IMR-90 (cell line): Measurements from ENCODE around the gene THUMPD2. TPM values are rescaled to one million over a fixed set of nuclear protein-coding genes. Genes with fewer than 3 reads are reported as not detected.

ENCODE experiments used
- ATAC-seq: fragments of 200-7000 bp; cut with Tn5 transposase; 2 replicates; pipeline ENCODE4 v1.9.1; 2020; ENCODE audit warnings: low read depth, mild to moderate bottlenecking, moderate library complexity
- BruUV-seq: library from RNA; stranded (reverse); fragments of 400-500 nt; replicated peaks from 2 replicates; lab custom pipeline; 2021; lab: Mats Ljungman, UMichigan
- CTCF ChIA-PET: fragments of 300-600 bp; formaldehyde crosslinking; extraction: SDS; loops from one replicate; lab custom pipeline; 2021; ENCODE audit warnings: antibody characterized with exemption; lab: Yijun Ruan, JAX
- POLR2A ChIA-PET: fragments of 300-600 bp; sonication (Branson Sonifier 250); formaldehyde crosslinking; loops from one replicate; lab custom pipeline; 2022; ENCODE audit warnings: antibody characterized with exemption; ENCODE audit not compliant: unreplicated experiment; lab: Charles Lee
- DNase-seq: peaks from one replicate; pipeline ENCODE4 v3.0.0; 2013
- H2AFZ ChIP-seq: replicated peaks from 2 replicates; pipeline ENCODE3; 2013; ENCODE audit warnings: low read length, mild to moderate bottlenecking; ENCODE audit not compliant: poor library complexity
- H2AK5ac ChIP-seq: 2 replicates; pipeline ENCODE4 v1.6.1; 2013; ENCODE audit warnings: low read depth, low read length, inconsistent platforms
- H2AK9ac ChIP-seq: replicated peaks from 2 replicates; pipeline ENCODE3; 2013; ENCODE audit warnings: mild to moderate bottlenecking, low read depth, low read length, moderate library complexity; ENCODE audit not compliant: poor library complexity
- H2BK120ac ChIP-seq: 2 replicates; pipeline ENCODE4 v1.6.1; 2013; ENCODE audit warnings: low read depth, low read length, inconsistent platforms
- H2BK15ac ChIP-seq: 3 replicates; pipeline ENCODE4 v1.6.1; 2013; ENCODE audit warnings: low read depth, low read length, inconsistent platforms
- H2BK20ac ChIP-seq: 2 replicates; pipeline ENCODE4 v1.6.1; 2013; ENCODE audit warnings: low read depth, mild to moderate bottlenecking, inconsistent platforms, low read length, moderate library complexity
- H2BK5ac ChIP-seq: 2 replicates; pipeline ENCODE4 v1.6.1; 2013; ENCODE audit warnings: mild to moderate bottlenecking, low read depth, low read length, inconsistent platforms; ENCODE audit not compliant: poor library complexity, severe bottlenecking
- H3K14ac ChIP-seq: replicated peaks from 2 replicates; pipeline ENCODE4 v1.6.1; 2013; ENCODE audit warnings: low read depth, low read length, inconsistent platforms
- H3K18ac ChIP-seq: 2 replicates; pipeline ENCODE4 v1.6.1; 2013; ENCODE audit warnings: low read depth, low read length, control low read depth
- H3K23ac ChIP-seq: 2 replicates; pipeline ENCODE4 v1.6.1; 2013; ENCODE audit warnings: low read depth, low read length, inconsistent platforms
- H3K27ac ChIP-seq: 2 replicates; pipeline ENCODE4 v1.5.1; 2013; ENCODE audit warnings: mild to moderate bottlenecking, control low read depth, low read length; ENCODE audit not compliant: insufficient read depth
- H3K27me3 ChIP-seq: 2 replicates; pipeline ENCODE4 v1.6.1; 2013; ENCODE audit warnings: low read length; ENCODE audit not compliant: control insufficient read depth, insufficient read depth
- H3K36me3 ChIP-seq: 2 replicates; pipeline ENCODE4 v1.6.1; 2013; ENCODE audit warnings: low read length, mixed read lengths; ENCODE audit not compliant: control insufficient read depth, insufficient read depth
- H3K4ac ChIP-seq: 2 replicates; pipeline ENCODE4 v1.6.1; 2013; ENCODE audit warnings: low read depth, low read length, inconsistent platforms
- H3K4me1 ChIP-seq: 2 replicates; pipeline ENCODE4 v1.6.1; 2013; ENCODE audit warnings: low read length, mixed read lengths; ENCODE audit not compliant: control insufficient read depth, insufficient read depth
- H3K4me2 ChIP-seq: 2 replicates; pipeline ENCODE4 v1.6.1; 2013; ENCODE audit warnings: low read depth, mild to moderate bottlenecking, control low read depth, low read length, moderate library complexity
- H3K4me3 ChIP-seq: 2 replicates; pipeline ENCODE4 v1.5.1; 2013; ENCODE audit warnings: low read depth, mild to moderate bottlenecking, control low read depth, low read length, moderate library complexity; ENCODE audit not compliant: insufficient read depth
- H3K56ac ChIP-seq: 2 replicates; pipeline ENCODE4 v1.6.1; 2013; ENCODE audit warnings: low read length, inconsistent platforms; ENCODE audit not compliant: insufficient read depth; ENCODE audit errors: extremely low read depth
- H3K79me1 ChIP-seq, 2 experiments: 2 replicates each; pipeline ENCODE4 v1.6.1; 2013; ENCODE audit warnings: low read length in 2 of 2, inconsistent platforms in 1 of 2, low read depth in 1 of 2
- H3K9ac ChIP-seq: 2 replicates; pipeline ENCODE4 v1.6.1; 2013; ENCODE audit warnings: low read depth, low read length, control low read depth
- H3K9me1 ChIP-seq: 2 replicates; pipeline ENCODE4 v1.6.1; 2013; ENCODE audit warnings: low read length, inconsistent platforms; ENCODE audit not compliant: insufficient read depth
- H3K9me3 ChIP-seq: 2 replicates; pipeline ENCODE4 v1.6.1; 2013; ENCODE audit warnings: low read length; ENCODE audit not compliant: control insufficient read depth, insufficient read depth
- H4K20me1 ChIP-seq: 2 replicates; pipeline ENCODE4 v1.6.1; 2013; ENCODE audit warnings: low read length, inconsistent platforms; ENCODE audit not compliant: insufficient read depth
- H4K5ac ChIP-seq: 2 replicates; pipeline ENCODE4 v1.6.1; 2013; ENCODE audit warnings: mild to moderate bottlenecking, low read depth, low read length, control low read depth
- H4K8ac ChIP-seq, 2 experiments: 2 replicates each; pipeline ENCODE4 v1.6.1; 2013; ENCODE audit warnings: low read depth in 2 of 2, low read length in 2 of 2, control low read depth in 1 of 2, inconsistent platforms in 1 of 2
- H4K91ac ChIP-seq: 2 replicates; pipeline ENCODE4 v1.6.1; 2013; ENCODE audit warnings: low read depth, low read length, inconsistent platforms; ENCODE audit not compliant: insufficient read depth
- BHLHE40 ChIP-seq: fragments of 150-350 bp; IDR thresholded peaks from 2 replicates; pipeline ENCODE4 v1.6.1; 2016; ENCODE audit warnings: mild to moderate bottlenecking, low read depth, low read length
- CEBPB ChIP-seq: IDR thresholded peaks from 2 replicates; pipeline ENCODE4 v1.6.1; 2012; ENCODE audit warnings: low read depth, low read length, improper control_type of control experiment
- CHD1 ChIP-seq: IDR thresholded peaks from 2 replicates; pipeline ENCODE4 v1.6.1; 2012; ENCODE audit warnings: low read depth, low read length, improper control_type of control experiment
- ELK1 ChIP-seq: fragments of 150-350 bp; IDR thresholded peaks from 2 replicates; pipeline ENCODE4 v1.6.1; 2016; ENCODE audit warnings: low read depth, mild to moderate bottlenecking, low read length, moderate library complexity, borderline replicate concordance
- FOS ChIP-seq: fragments of 150-350 bp; IDR thresholded peaks from 2 replicates; pipeline ENCODE4 v1.6.1; 2016; ENCODE audit warnings: low read depth, low read length
- MAFK ChIP-seq: IDR thresholded peaks from 2 replicates; pipeline ENCODE4 v1.6.1; 2012; ENCODE audit warnings: low read depth, low read length, improper control_type of control experiment
- MXI1 ChIP-seq: IDR thresholded peaks from 2 replicates; pipeline ENCODE4 v1.6.1; 2012; ENCODE audit warnings: low read depth, mild to moderate bottlenecking, low read length, moderate library complexity, borderline replicate concordance
- NFE2L2 ChIP-seq: fragments of 150-350 bp; IDR thresholded peaks from 2 replicates; pipeline ENCODE4 v1.6.1; 2016; ENCODE audit warnings: low read depth, mild to moderate bottlenecking, low read length
- POLR2A ChIP-seq: IDR thresholded peaks from 2 replicates; pipeline ENCODE4 v1.6.1; 2012; ENCODE audit warnings: mild to moderate bottlenecking, low read depth, low read length
- RAD21 ChIP-seq: IDR thresholded peaks from 2 replicates; pipeline ENCODE4 v1.6.1; 2012; ENCODE audit warnings: low read length, improper control_type of control experiment
- RCOR1 ChIP-seq: IDR thresholded peaks from 2 replicates; pipeline ENCODE4 v1.6.1; 2012; ENCODE audit warnings: mild to moderate bottlenecking, low read length, improper control_type of control experiment; ENCODE audit not compliant: insufficient replicate concordance
- RFX5 ChIP-seq: IDR thresholded peaks from 2 replicates; pipeline ENCODE4 v1.8.0; 2012; ENCODE audit warnings: low read depth, mild to moderate bottlenecking, low read length, moderate library complexity
- SMC3 ChIP-seq: fragments of 150-350 bp; IDR thresholded peaks from 2 replicates; pipeline ENCODE4 v1.6.1; 2016; ENCODE audit warnings: low read depth, mild to moderate bottlenecking, antibody characterized with exemption, low read length, moderate library complexity
- USF2 ChIP-seq: fragments of 150-350 bp; IDR thresholded peaks from 2 replicates; pipeline ENCODE4 v1.6.1; 2017; ENCODE audit warnings: mild to moderate bottlenecking, antibody characterized with exemption, low read length, low read depth
- WGBS, 2 experiments: methylation state at CpG; one replicate each; pipeline versions ENCODE4 v1.1.5 to v1.1.7; 2013; ENCODE audit warnings: missing lambda C conversion rate in 2 of 2; ENCODE audit not compliant: insufficient read length in 1 of 2; ENCODE audit errors: extremely low coverage in 2 of 2; 5-methylcytosine and 5-hydroxymethylcytosine counted together
- dilution Hi-C: fragments of 300-500 bp; cut with HindIII; formaldehyde crosslinking; loops from one replicate; pipeline ENCODE4 v1.14.3; 2018; ENCODE audit warnings: low sequenced_read_pairs; ENCODE audit not compliant: unreplicated experiment
- in situ Hi-C: fragments of 300-500 bp; cut with MboI; formaldehyde crosslinking; loops from 3 replicates; pipeline ENCODE4 v1.14.3; 2019; ENCODE audit warnings: low sequenced_read_pairs, inconsistent platforms, mixed read lengths
- intact Hi-C: fragments of 100-400 bp; cut with micrococcal nuclease; formaldehyde crosslinking; loops from 2 replicates; pipeline ENCODE4 v1.10.0; 2022
- polyA plus RNA-seq, 3 experiments: library from polyadenylated mRNA; depleted of rRNA; stranded (reverse); fragments of >200 nt; gene quantifications; 2 replicates each; pipeline ENCODE4 v1.2.3, GENCODE V29; 2012; ENCODE audit warnings: low replicate concordance in 1 of 3
- total RNA-seq: library from RNA; depleted of rRNA; stranded (reverse); fragments of >200 nt; gene quantifications from 2 replicates; pipeline ENCODE4 v1.2.3, GENCODE V29; 2012

THUMPD2 gene
- total and polyA plus RNA-seq, 2 of the 4 experiments (the other 2 are of a cell fraction), result 4.8 to 7.0 TPM

GRCh38 chr2:39724828-39725144, 54.3 kb downstream of the THUMPD2 start:
- Histone ChIP-seq H3K23ac (no peak overlapping the region), H4K8ac (no peak overlapping the region), H3K9me3 (no peaks in the 10 kb centered on the region), H4K91ac (no peak overlapping the region), H3K36me3 (no peaks in the 10 kb centered on the region), H3K27ac (no peak overlapping the region), H2BK120ac (no peak overlapping the region), H2AK5ac (no peak overlapping the region), H3K14ac (no peak overlapping the region; the same call in 1 of the 2 replicates), H3K27me3 (no peaks in the 10 kb centered on the region), H3K4me1 (no peaks in the 10 kb centered on the region; the same call in 1 of the 2 replicates), H2AFZ (no peak overlapping the region), H3K4me3 (no peak overlapping the region), H4K5ac (no peak overlapping the region; the same call in 1 of the 2 replicates), H3K9me1 (no peaks in the 10 kb centered on the region; the same call in 1 of the 2 replicates), H2AK9ac (no peak overlapping the region), H3K18ac (no peak overlapping the region), H3K79me1 (0 out of 4 replicates have a peak, but pooled peaks cover 0 to 4% of the 10 kb centered on the region in 2 experiments), H2BK15ac (no peak overlapping the region), H4K20me1 (no peaks in the 10 kb centered on the region), H3K9ac (no peak overlapping the region), H2BK20ac (no peak overlapping the region), H2BK5ac (no peak overlapping the region), H3K4ac (no peak overlapping the region), H3K56ac (no peak overlapping the region), H3K4me2 (no peak overlapping the region)
- DNase-seq (no peak), ATAC-seq (no peak)
- no TSS peak for BruUV-seq
- dilution Hi-C loops, result no loop called here
- intact Hi-C loops, result no loop called here
- no CpG with 5 or more reads among the region's 4 CpGs for WGBS, 2 experiments
- POLR2A ChIA-PET, result no interaction called here
- in situ Hi-C loops, result no loop called here
- TF ChIP-seq NFE2L2, result no peak
- no peak for TF ChIP-seq USF2
- no peak for TF ChIP-seq ELK1
- TF ChIP-seq SMC3, result no peak
- no peak for TF ChIP-seq RCOR1
- no peak for TF ChIP-seq RFX5
- no peak for TF ChIP-seq RAD21
- no peak for TF ChIP-seq CEBPB
- TF ChIP-seq POLR2A, result no peak
- no peak for TF ChIP-seq MXI1
- no peak for TF ChIP-seq MAFK
- no peak for TF ChIP-seq BHLHE40
- TF ChIP-seq FOS, result no peak
- no peak for TF ChIP-seq CHD1
- CTCF ChIA-PET, result no interaction called here
